Measurements from ENCODE around the gene MAPK8.

- TF ChIP-seq, protein P1, sequence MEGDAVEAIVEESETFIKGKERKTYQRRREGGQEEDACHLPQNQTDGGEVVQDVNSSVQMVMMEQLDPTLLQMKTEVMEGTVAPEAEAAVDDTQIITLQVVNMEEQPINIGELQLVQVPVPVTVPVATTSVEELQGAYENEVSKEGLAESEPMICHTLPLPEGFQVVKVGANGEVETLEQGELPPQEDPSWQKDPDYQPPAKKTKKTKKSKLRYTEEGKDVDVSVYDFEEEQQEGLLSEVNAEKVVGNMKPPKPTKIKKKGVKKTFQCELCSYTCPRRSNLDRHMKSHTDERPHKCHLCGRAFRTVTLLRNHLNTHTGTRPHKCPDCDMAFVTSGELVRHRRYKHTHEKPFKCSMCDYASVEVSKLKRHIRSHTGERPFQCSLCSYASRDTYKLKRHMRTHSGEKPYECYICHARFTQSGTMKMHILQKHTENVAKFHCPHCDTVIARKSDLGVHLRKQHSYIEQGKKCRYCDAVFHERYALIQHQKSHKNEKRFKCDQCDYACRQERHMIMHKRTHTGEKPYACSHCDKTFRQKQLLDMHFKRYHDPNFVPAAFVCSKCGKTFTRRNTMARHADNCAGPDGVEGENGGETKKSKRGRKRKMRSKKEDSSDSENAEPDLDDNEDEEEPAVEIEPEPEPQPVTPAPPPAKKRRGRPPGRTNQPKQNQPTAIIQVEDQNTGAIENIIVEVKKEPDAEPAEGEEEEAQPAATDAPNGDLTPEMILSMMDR (IDR thresholded peaks at IDR 0.05): no peak
- no peak for TF ChIP-seq ZFX (IDR thresholded peaks at IDR 0.05; ENCODE audit: borderline replicate concordance)
Measured at GRCh38 chr10:48478469-48478868, 172.0 kb downstream of the MAPK8 start.

Data from 22Rv1 (cell line).